ENCODE measurements around the gene FA2H. TPM values are rescaled to one million over a fixed set of nuclear protein-coding genes. Genes with fewer than 3 reads are reported as not detected.

The FA2H gene
- total RNA-seq, 2 experiments from 2014 or later = not detected

- ChIA-PET CTCF (no interaction called here), POLR2A (no interaction called here)
- Mint-ChIP-seq H3K36me3 (ENCODE audit: low read depth) (no peaks in the 10 kb centered on the region), H3K27ac (no peak overlapping the region), H3K9me3 (ENCODE audit: insufficient read depth) (no peaks in the 10 kb centered on the region), H3K4me1 (ENCODE audit: low read depth) (no peaks in the 10 kb centered on the region), H3K4me3 (no peak overlapping the region), H3K27me3 (ENCODE audit: low read depth) (no peaks in the 10 kb centered on the region)
- no peak for ATAC-seq
- no peak for DNase-seq
These were observed 25.1 kb downstream of the FA2H start for GRCh38 chr16:74749291-74750055.

- Mint-ChIP-seq H3K27me3 (ENCODE audit: low read depth) (no peaks in the 10 kb centered on the region), H3K4me1 (ENCODE audit: low read depth) (no peaks in the 10 kb centered on the region), H3K4me3 (no peak overlapping the region), H3K9me3 (ENCODE audit: insufficient read depth) (no peaks in the 10 kb centered on the region), H3K36me3 (ENCODE audit: low read depth) (no peaks in the 10 kb centered on the region), H3K27ac (no peak overlapping the region)
- DNase-seq = no peak
- POLR2A ChIA-PET = no interaction called here
- CTCF ChIA-PET = no interaction called here
- no peak for ATAC-seq
These were observed 26.0 kb downstream of the FA2H start for GRCh38 chr16:74748616-74749026.

GRCh38 chr16:74747716-74748615, 26.7 kb downstream of the FA2H start:
- Mint-ChIP-seq H3K9me3 (ENCODE audit: insufficient read depth) (no peaks in the 10 kb centered on the region), H3K4me3 (no peak overlapping the region), H3K4me1 (ENCODE audit: low read depth) (no peaks in the 10 kb centered on the region), H3K27ac (no peak overlapping the region), H3K27me3 (ENCODE audit: low read depth) (no peaks in the 10 kb centered on the region), H3K36me3 (ENCODE audit: low read depth) (no peaks in the 10 kb centered on the region)
- POLR2A ChIA-PET = no interaction called here
- DNase-seq (no peak), ATAC-seq (no peak)
- CTCF ChIA-PET = no interaction called here

- H3K9me3 Mint-ChIP-seq (ENCODE audit: insufficient read depth) = no peaks in the 10 kb centered on the region
- no peaks in the 10 kb centered on the region for H3K4me1 Mint-ChIP-seq (ENCODE audit: low read depth)
- H3K27ac Mint-ChIP-seq = no peak overlapping the region
These were observed 28.7 kb downstream of the FA2H start for GRCh38 chr16:74745926-74746325.

GRCh38 chr16:74745109-74745615, 29.5 kb downstream of the FA2H start:
- Mint-ChIP-seq H3K4me3 (no peak overlapping the region), H3K27ac (no peak overlapping the region), H3K27me3 (ENCODE audit: low read depth) (no peaks in the 10 kb centered on the region), H3K9me3 (ENCODE audit: insufficient read depth) (no peaks in the 10 kb centered on the region), H3K4me1 (ENCODE audit: low read depth) (no peaks in the 10 kb centered on the region), H3K36me3 (ENCODE audit: low read depth) (no peaks in the 10 kb centered on the region)
- no peak for DNase-seq
- ChIA-PET POLR2A (no interaction called here), CTCF (interaction anchor here (1.0 kb wide), 1 partner anchor 34 kb away, joined by 3 read pairs; no protein-coding TSS in a partner anchor)
- ATAC-seq = no peak

More at GRCh38 chr16:74745926-74746325, 28.7 kb downstream of the FA2H start:
- POLR2A ChIA-PET = no interaction called here
- H3K27me3 Mint-ChIP-seq (ENCODE audit: low read depth) = no peaks in the 10 kb centered on the region
- ATAC-seq (no peak), DNase-seq (no peak)
- CTCF ChIA-PET = no interaction called here
- no peaks in the 10 kb centered on the region for H3K36me3 Mint-ChIP-seq (ENCODE audit: low read depth)
- no peak overlapping the region for H3K4me3 Mint-ChIP-seq

GRCh38 chr16:74744566-74744965, 30.1 kb downstream of the FA2H start:
- no peaks in the 10 kb centered on the region for H3K27me3 Mint-ChIP-seq (ENCODE audit: low read depth)
- no peak overlapping the region for H3K4me3 Mint-ChIP-seq
- ChIA-PET POLR2A (no interaction called here), CTCF (interaction anchor here (1.0 kb wide), 1 partner anchor 34 kb away, joined by 3 read pairs; no protein-coding TSS in a partner anchor)
- DNase-seq = no peak
- no peaks in the 10 kb centered on the region for H3K4me1 Mint-ChIP-seq (ENCODE audit: low read depth)
- H3K36me3 Mint-ChIP-seq (ENCODE audit: low read depth) = no peaks in the 10 kb centered on the region
- H3K9me3 Mint-ChIP-seq (ENCODE audit: insufficient read depth) = no peaks in the 10 kb centered on the region
- H3K27ac Mint-ChIP-seq = no peak overlapping the region
- ATAC-seq = no peak

- CTCF ChIA-PET = interaction anchor here (1.0 kb wide), 1 partner anchor 33 kb away, joined by 3 read pairs; no protein-coding TSS in a partner anchor
- no peaks in the 10 kb centered on the region for H3K27me3 Mint-ChIP-seq (ENCODE audit: low read depth)
These were observed 30.8 kb downstream of the FA2H start for GRCh38 chr16:74743668-74744299.

GRCh38 chr16:74743045-74743667, 31.5 kb downstream of the FA2H start:
- H3K27me3 Mint-ChIP-seq (ENCODE audit: low read depth) = no peaks in the 10 kb centered on the region
- H3K27ac Mint-ChIP-seq = no peak overlapping the region
- H3K4me3 Mint-ChIP-seq = no peak overlapping the region
- no peaks in the 10 kb centered on the region for H3K4me1 Mint-ChIP-seq (ENCODE audit: low read depth)
- POLR2A ChIA-PET = no interaction called here
- CTCF ChIA-PET = no interaction called here
- DNase-seq (no peak), ATAC-seq (no peak)
- no peaks in the 10 kb centered on the region for H3K9me3 Mint-ChIP-seq (ENCODE audit: insufficient read depth)
- no peaks in the 10 kb centered on the region for H3K36me3 Mint-ChIP-seq (ENCODE audit: low read depth)

More at GRCh38 chr16:74743668-74744299, 30.8 kb downstream of the FA2H start:
- H3K4me3 Mint-ChIP-seq = no peak overlapping the region
- no peaks in the 10 kb centered on the region for H3K9me3 Mint-ChIP-seq (ENCODE audit: insufficient read depth)
- H3K4me1 Mint-ChIP-seq (ENCODE audit: low read depth) = no peaks in the 10 kb centered on the region
- no peaks in the 10 kb centered on the region for H3K36me3 Mint-ChIP-seq (ENCODE audit: low read depth)
- POLR2A ChIA-PET = no interaction called here
- no peak overlapping the region for H3K27ac Mint-ChIP-seq
- DNase-seq (no peak), ATAC-seq (no peak)

- DNase-seq (no peak), ATAC-seq (no peak)
- no peak overlapping the region for H3K27ac Mint-ChIP-seq
- CTCF ChIA-PET = no interaction called here
- POLR2A ChIA-PET = no interaction called here
- no peak overlapping the region for H3K4me3 Mint-ChIP-seq
- H3K4me1 Mint-ChIP-seq (ENCODE audit: low read depth) = no peaks in the 10 kb centered on the region
- no peaks in the 10 kb centered on the region for H3K9me3 Mint-ChIP-seq (ENCODE audit: insufficient read depth)
- H3K27me3 Mint-ChIP-seq (ENCODE audit: low read depth) = no peaks in the 10 kb centered on the region
- no peaks in the 10 kb centered on the region for H3K36me3 Mint-ChIP-seq (ENCODE audit: low read depth)
These were observed 32.6 kb downstream of the FA2H start for GRCh38 chr16:74742051-74742481.

GRCh38 chr16:74740795-74741304, 33.8 kb downstream of the FA2H start:
- no peaks in the 10 kb centered on the region for H3K27me3 Mint-ChIP-seq (ENCODE audit: low read depth)
- H3K4me1 Mint-ChIP-seq (ENCODE audit: low read depth) = no peaks in the 10 kb centered on the region
- no peak overlapping the region for H3K4me3 Mint-ChIP-seq
- ATAC-seq (no peak), DNase-seq (no peak)
- H3K9me3 Mint-ChIP-seq (ENCODE audit: insufficient read depth) = no peaks in the 10 kb centered on the region
- ChIA-PET POLR2A (no interaction called here), CTCF (no interaction called here)
- no peaks in the 10 kb centered on the region for H3K36me3 Mint-ChIP-seq (ENCODE audit: low read depth)
- H3K27ac Mint-ChIP-seq = no peak overlapping the region

- Mint-ChIP-seq H3K4me3 (no peak overlapping the region), H3K27me3 (ENCODE audit: low read depth) (no peaks in the 10 kb centered on the region), H3K9me3 (ENCODE audit: insufficient read depth) (no peaks in the 10 kb centered on the region), H3K36me3 (ENCODE audit: low read depth) (no peaks in the 10 kb centered on the region), H3K27ac (peak overlapping the region; percentile 35), H3K4me1 (ENCODE audit: low read depth) (no peaks in the 10 kb centered on the region)
- ChIA-PET CTCF (interaction anchor here (1.0 kb wide), 1 partner anchor 13 kb away, joined by 3 read pairs; no protein-coding TSS in a partner anchor), POLR2A (no interaction called here)
- no peak for ATAC-seq
- no peak for DNase-seq
These were observed 35.3 kb downstream of the FA2H start for GRCh38 chr16:74739275-74739674.

Data from activated CD8-positive, alpha-beta T cell treated with anti-CD3 and anti-CD28 coated beads, Interleukin-2, amount 10 ng/mL, durations not matched to agents 7 days and 5 days (primary cell).